Measurements from ENCODE around the gene FAM168B.
"Not testable (repeated sequence)": the region's sequence is repeated elsewhere in the genome, so short reads cannot be mapped to it uniquely, and the experiment has no call there.

FAM168B gene

GRCh38 chr2:131121464-131121863 is 28.2 kb upstream of the FAM168B start:
- Histone ChIP-seq H3K4me3 (replicated peaks; ENCODE audit: low read depth, low read length) (no peak overlapping the region), H3K36me3 (ENCODE audit: control insufficient read depth, insufficient read depth, low read length) (peaks cover 11% of the 10 kb centered on the region), H3K27me3 (replicated peaks; ENCODE audit: control insufficient read depth, insufficient read depth, low read length) (no peaks in the 10 kb centered on the region)
- TF ChIP-seq CTCF (IDR thresholded peaks at IDR 0.05; ENCODE audit: insufficient read depth, low read length, poor library complexity, severe bottlenecking), result no peak
- DNase-seq (ENCODE audit: extremely low read depth, insufficient read length), result no peak

GRCh38 chr2:131120815-131121317 is 27.6 kb upstream of the FAM168B start:
- no peak for TF ChIP-seq CTCF (IDR thresholded peaks at IDR 0.05; ENCODE audit: insufficient read depth, low read length, poor library complexity, severe bottlenecking)
- Histone ChIP-seq H3K36me3 (ENCODE audit: control insufficient read depth, insufficient read depth, low read length) (peaks cover 12% of the 10 kb centered on the region), H3K4me3 (replicated peaks; ENCODE audit: low read depth, low read length) (no peak overlapping the region)

DNA sequence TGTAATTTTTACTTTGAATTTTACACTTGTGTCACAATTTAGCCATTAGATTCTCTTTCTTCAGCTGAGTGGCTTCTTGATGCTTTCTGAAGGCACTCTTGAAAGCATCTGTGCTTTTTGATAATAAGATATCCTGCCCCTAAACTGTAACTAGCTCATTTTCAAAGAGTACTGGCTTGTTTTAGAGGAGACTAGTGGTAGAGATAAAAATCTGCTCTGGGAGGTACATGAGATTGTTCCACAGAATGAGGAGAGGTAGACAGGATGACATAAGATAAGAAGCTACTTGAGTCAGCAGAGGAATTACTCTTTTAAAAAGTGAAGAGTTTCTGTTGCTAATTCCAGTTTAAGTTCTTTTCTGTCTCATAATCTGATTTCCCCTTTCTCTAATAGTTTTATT is 22.5 kb upstream of the FAM168B start:
- Histone ChIP-seq H3K4me3 (replicated peaks; ENCODE audit: low read depth, low read length) (no peak overlapping the region), H3K36me3 (ENCODE audit: control insufficient read depth, insufficient read depth, low read length) (peaks cover 2% of the 10 kb centered on the region; the same call in 1 of the 2 replicates), H3K27me3 (replicated peaks; ENCODE audit: control insufficient read depth, insufficient read depth, low read length) (no peaks in the 10 kb centered on the region)
- DNase-seq (ENCODE audit: extremely low read depth, insufficient read length), result no peak
- no peak for TF ChIP-seq CTCF (IDR thresholded peaks at IDR 0.05; ENCODE audit: insufficient read depth, low read length, poor library complexity, severe bottlenecking)

More at GRCh38 chr2:131120815-131121317, 27.6 kb upstream of the FAM168B start:
- no peaks in the 10 kb centered on the region for H3K27me3 ChIP-seq (replicated peaks; ENCODE audit: control insufficient read depth, insufficient read depth, low read length)
- no peak for DNase-seq (ENCODE audit: extremely low read depth, insufficient read length)

GRCh38 chr2:131114950-131115349 is 21.7 kb upstream of the FAM168B start:
- not testable (repeated sequence) for DNase-seq (ENCODE audit: extremely low read depth, insufficient read length); H3K4me3 ChIP-seq (replicated peaks; ENCODE audit: low read depth, low read length); H3K27me3 ChIP-seq (replicated peaks; ENCODE audit: control insufficient read depth, insufficient read depth, low read length); H3K36me3 ChIP-seq (ENCODE audit: control insufficient read depth, insufficient read depth, low read length)

DNA sequence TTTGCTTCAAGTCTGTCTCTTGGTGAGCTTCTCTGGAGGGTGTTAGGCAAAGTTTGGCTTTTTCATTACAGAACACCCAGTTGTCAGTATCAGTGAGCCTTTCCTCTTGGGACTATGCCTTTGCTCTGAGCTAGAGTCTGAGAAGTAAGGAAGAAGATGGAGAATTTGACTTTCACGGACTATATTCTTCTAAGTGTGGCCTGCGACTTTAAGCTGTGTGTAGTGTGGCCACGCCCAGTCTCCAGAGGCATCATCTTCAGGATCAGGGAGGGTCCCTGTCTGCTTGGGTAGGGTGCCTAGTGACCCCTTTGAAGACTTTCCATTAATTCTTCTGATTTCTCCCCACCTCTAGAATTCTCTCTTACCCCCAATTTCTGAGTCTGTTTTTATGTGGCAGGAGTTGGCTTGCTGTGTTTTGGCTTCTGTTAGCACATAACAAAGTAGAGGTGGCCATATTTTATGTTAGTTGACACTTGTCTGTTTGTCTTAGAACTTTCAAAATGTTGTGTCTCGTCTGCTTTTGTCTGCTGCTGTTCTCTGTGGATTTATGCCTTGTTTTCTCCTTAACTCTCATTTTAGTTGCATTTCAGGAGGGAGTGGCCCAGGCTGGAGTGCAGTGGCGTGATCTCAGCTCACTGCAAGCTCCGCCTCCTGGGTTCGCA is 20.4 kb upstream of the FAM168B start:
- Histone ChIP-seq H3K36me3 (ENCODE audit: control insufficient read depth, insufficient read depth, low read length) (peaks cover 2% of the 10 kb centered on the region; the same call in 1 of the 2 replicates), H3K4me3 (replicated peaks; ENCODE audit: low read depth, low read length) (no peak overlapping the region), H3K27me3 (replicated peaks; ENCODE audit: control insufficient read depth, insufficient read depth, low read length) (no peaks in the 10 kb centered on the region)
- TF ChIP-seq CTCF (IDR thresholded peaks at IDR 0.05; ENCODE audit: insufficient read depth, low read length, poor library complexity, severe bottlenecking), result no peak
- no peak for DNase-seq (ENCODE audit: extremely low read depth, insufficient read length)

GRCh38 chr2:131112529-131112928 is 19.3 kb upstream of the FAM168B start:
- TF ChIP-seq CTCF (IDR thresholded peaks at IDR 0.05; ENCODE audit: insufficient read depth, low read length, poor library complexity, severe bottlenecking), result no peak
- H3K36me3 ChIP-seq (ENCODE audit: control insufficient read depth, insufficient read depth, low read length), result peaks cover 2% of the 10 kb centered on the region; the same call in 1 of the 2 replicates
- no peaks in the 10 kb centered on the region for H3K27me3 ChIP-seq (replicated peaks; ENCODE audit: control insufficient read depth, insufficient read depth, low read length)
- DNase-seq (ENCODE audit: extremely low read depth, insufficient read length), result no peak
- H3K4me3 ChIP-seq (replicated peaks; ENCODE audit: low read depth, low read length), result no peak overlapping the region

Data from GM06990 (cell line).